ENCODE results near the gene NANOS1. TPM values are rescaled to one million over a fixed set of nuclear protein-coding genes. Genes with fewer than 3 reads are reported as not detected.
A peak's percentile ranks its signal among the peaks of the same experiment; 100 is the strongest.

The NANOS1 gene
- polyA plus RNA-seq, 2 of the 4 experiments (the other 2 are of a cell fraction) = 1.4 to 2.9 TPM

DNA sequence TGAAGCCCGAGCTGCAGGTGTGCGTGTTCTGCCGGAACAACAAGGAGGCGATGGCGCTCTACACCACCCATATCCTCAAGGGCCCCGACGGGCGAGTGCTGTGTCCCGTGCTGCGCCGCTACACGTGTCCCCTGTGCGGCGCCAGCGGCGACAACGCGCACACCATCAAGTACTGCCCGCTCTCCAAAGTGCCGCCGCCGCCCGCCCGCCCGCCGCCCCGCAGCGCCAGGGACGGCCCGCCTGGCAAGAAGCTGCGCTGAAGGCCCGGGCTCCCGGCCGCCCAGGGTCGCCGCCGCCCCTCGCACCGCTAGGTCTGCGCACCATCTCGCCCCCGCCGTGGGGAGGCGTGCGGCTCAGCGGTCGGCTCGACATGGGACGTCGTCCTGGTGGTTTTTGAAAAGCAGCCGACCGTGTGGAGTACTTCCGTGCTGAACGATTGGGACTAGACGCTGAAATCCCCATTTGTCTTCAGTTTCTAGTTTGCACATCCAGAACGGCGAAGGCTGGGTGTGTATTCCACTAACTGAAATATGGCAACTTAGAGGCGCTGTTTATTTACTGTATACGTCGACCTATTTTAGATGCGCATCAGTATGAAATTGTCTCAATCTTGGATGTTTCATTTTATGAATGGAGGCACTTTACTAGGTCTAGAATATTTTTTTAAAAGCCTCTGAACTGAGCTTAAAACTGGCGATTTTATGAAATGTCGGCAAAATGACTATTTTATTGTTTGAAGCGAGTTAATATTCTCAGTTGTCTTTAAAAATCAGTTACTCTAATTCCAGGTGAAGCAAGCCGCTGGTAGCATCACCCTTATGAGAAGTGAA, 1.1 kb downstream of the NANOS1 start (continued):
- TF ChIP-seq SMC3 (IDR thresholded peaks at IDR 0.05) = peak; percentile 42; the same call in 2 of the 3 replicates
- no peak for TF ChIP-seq JUNB (IDR thresholded peaks at IDR 0.05)
- TF ChIP-seq ZNF302 (CRISPR knock-in tag; IDR thresholded peaks at IDR 0.05) = no peak
- TF ChIP-seq POLR2AphosphoS2 (conservative IDR thresholded peaks at IDR 0.05; ENCODE audit: low read length) = peak; percentile 95
- no peak for TF ChIP-seq FOXS1 (CRISPR knock-in tag; IDR thresholded peaks at IDR 0.05)
- TF ChIP-seq, protein P1, sequence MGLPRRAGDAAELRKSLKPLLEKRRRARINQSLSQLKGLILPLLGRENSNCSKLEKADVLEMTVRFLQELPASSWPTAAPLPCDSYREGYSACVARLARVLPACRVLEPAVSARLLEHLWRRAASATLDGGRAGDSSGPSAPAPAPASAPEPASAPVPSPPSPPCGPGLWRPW (IDR thresholded peaks at IDR 0.05) = no peak
- no peak for TF ChIP-seq EP300 (IDR thresholded peaks at IDR 0.05)
- TF ChIP-seq RNF2 (IDR thresholded peaks at IDR 0.05; ENCODE audit: borderline replicate concordance, low read depth) = no peak
- TF ChIP-seq, protein P2, sequence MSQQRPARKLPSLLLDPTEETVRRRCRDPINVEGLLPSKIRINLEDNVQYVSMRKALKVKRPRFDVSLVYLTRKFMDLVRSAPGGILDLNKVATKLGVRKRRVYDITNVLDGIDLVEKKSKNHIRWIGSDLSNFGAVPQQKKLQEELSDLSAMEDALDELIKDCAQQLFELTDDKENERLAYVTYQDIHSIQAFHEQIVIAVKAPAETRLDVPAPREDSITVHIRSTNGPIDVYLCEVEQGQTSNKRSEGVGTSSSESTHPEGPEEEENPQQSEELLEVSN (IDR thresholded peaks at IDR 0.05; ENCODE audit: borderline replicate concordance, low read depth) = 0 out of 2 replicates have a peak, but pooled peaks have one; percentile 25
- TF ChIP-seq, protein P3, sequence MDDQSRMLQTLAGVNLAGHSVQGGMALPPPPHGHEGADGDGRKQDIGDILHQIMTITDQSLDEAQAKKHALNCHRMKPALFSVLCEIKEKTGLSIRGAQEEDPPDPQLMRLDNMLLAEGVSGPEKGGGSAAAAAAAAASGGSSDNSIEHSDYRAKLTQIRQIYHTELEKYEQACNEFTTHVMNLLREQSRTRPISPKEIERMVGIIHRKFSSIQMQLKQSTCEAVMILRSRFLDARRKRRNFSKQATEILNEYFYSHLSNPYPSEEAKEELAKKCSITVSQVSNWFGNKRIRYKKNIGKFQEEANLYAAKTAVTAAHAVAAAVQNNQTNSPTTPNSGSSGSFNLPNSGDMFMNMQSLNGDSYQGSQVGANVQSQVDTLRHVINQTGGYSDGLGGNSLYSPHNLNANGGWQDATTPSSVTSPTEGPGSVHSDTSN (IDR thresholded peaks at IDR 0.05) = no peak
- peak in 1 of 2 experiments; percentile 48; a peak in 3 of 5 replicates for TF ChIP-seq RAD21 (conservative IDR thresholded peaks at IDR 0.05 in 1 of 2, IDR thresholded peaks at IDR 0.05 in 1 of 2)
- TF ChIP-seq FOSB (CRISPR knock-in tag; IDR thresholded peaks at IDR 0.05) = 0 out of 2 replicates have a peak, but pooled peaks have one; percentile 21
- 0 out of 2 replicates have a peak, but pooled peaks have one; percentile 67 for TF ChIP-seq TP53 (CRISPR knock-in tag; IDR thresholded peaks at IDR 0.05)
- no peak for TF ChIP-seq CHD2 (IDR thresholded peaks at IDR 0.05; ENCODE audit: low read length, partially characterized antibody)
- no peak for TF ChIP-seq HDAC2 (IDR thresholded peaks at IDR 0.05)
- TF ChIP-seq RCOR1 (IDR thresholded peaks at IDR 0.05; ENCODE audit: low read depth, low read length) = no peak
- no peak for TF ChIP-seq BHLHE40 (IDR thresholded peaks at IDR 0.05; ENCODE audit: low read depth, low read length)
- no peak for TF ChIP-seq MAZ (IDR thresholded peaks at IDR 0.05; ENCODE audit: borderline replicate concordance, low read depth, low read length)
- no peak for TF ChIP-seq MAFK (IDR thresholded peaks at IDR 0.05; ENCODE audit: partially characterized antibody)
- TF ChIP-seq ESRRA (IDR thresholded peaks at IDR 0.05; ENCODE audit: borderline replicate concordance, low read length) = no peak
- no peak for TF ChIP-seq CEBPB (IDR thresholded peaks at IDR 0.05)
- TF ChIP-seq EHMT2 (IDR thresholded peaks at IDR 0.05; ENCODE audit: low read depth) = no peak
- TF ChIP-seq NR3C1 (IDR thresholded peaks at IDR 0.05) = no peak
- TF ChIP-seq, protein P4, sequence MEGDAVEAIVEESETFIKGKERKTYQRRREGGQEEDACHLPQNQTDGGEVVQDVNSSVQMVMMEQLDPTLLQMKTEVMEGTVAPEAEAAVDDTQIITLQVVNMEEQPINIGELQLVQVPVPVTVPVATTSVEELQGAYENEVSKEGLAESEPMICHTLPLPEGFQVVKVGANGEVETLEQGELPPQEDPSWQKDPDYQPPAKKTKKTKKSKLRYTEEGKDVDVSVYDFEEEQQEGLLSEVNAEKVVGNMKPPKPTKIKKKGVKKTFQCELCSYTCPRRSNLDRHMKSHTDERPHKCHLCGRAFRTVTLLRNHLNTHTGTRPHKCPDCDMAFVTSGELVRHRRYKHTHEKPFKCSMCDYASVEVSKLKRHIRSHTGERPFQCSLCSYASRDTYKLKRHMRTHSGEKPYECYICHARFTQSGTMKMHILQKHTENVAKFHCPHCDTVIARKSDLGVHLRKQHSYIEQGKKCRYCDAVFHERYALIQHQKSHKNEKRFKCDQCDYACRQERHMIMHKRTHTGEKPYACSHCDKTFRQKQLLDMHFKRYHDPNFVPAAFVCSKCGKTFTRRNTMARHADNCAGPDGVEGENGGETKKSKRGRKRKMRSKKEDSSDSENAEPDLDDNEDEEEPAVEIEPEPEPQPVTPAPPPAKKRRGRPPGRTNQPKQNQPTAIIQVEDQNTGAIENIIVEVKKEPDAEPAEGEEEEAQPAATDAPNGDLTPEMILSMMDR (IDR thresholded peaks at IDR 0.05) = peak; percentile 4; the same call in 1 of the 3 replicates
- TF ChIP-seq, protein P5, sequence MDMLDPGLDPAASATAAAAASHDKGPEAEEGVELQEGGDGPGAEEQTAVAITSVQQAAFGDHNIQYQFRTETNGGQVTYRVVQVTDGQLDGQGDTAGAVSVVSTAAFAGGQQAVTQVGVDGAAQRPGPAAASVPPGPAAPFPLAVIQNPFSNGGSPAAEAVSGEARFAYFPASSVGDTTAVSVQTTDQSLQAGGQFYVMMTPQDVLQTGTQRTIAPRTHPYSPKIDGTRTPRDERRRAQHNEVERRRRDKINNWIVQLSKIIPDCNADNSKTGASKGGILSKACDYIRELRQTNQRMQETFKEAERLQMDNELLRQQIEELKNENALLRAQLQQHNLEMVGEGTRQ (IDR thresholded peaks at IDR 0.05) = no peak
- no peak for TF ChIP-seq HOXB5 (CRISPR knock-in tag; IDR thresholded peaks at IDR 0.05)
- TF ChIP-seq SREBF2 (IDR thresholded peaks at IDR 0.05) = no peak
- peak; percentile 51; the same call in 1 of the 2 replicates for TF ChIP-seq RARB (CRISPR knock-in tag; IDR thresholded peaks at IDR 0.05)
- TF ChIP-seq, protein P6, sequence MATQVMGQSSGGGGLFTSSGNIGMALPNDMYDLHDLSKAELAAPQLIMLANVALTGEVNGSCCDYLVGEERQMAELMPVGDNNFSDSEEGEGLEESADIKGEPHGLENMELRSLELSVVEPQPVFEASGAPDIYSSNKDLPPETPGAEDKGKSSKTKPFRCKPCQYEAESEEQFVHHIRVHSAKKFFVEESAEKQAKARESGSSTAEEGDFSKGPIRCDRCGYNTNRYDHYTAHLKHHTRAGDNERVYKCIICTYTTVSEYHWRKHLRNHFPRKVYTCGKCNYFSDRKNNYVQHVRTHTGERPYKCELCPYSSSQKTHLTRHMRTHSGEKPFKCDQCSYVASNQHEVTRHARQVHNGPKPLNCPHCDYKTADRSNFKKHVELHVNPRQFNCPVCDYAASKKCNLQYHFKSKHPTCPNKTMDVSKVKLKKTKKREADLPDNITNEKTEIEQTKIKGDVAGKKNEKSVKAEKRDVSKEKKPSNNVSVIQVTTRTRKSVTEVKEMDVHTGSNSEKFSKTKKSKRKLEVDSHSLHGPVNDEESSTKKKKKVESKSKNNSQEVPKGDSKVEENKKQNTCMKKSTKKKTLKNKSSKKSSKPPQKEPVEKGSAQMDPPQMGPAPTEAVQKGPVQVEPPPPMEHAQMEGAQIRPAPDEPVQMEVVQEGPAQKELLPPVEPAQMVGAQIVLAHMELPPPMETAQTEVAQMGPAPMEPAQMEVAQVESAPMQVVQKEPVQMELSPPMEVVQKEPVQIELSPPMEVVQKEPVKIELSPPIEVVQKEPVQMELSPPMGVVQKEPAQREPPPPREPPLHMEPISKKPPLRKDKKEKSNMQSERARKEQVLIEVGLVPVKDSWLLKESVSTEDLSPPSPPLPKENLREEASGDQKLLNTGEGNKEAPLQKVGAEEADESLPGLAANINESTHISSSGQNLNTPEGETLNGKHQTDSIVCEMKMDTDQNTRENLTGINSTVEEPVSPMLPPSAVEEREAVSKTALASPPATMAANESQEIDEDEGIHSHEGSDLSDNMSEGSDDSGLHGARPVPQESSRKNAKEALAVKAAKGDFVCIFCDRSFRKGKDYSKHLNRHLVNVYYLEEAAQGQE (IDR thresholded peaks at IDR 0.05) = no peak

Data from A549 (cell line).